T-helper 17 cell (primary cell): ENCODE data around the gene PNISR. TPM values are rescaled to one million over a fixed set of nuclear protein-coding genes. Genes with fewer than 3 reads are reported as not detected.

ENCODE experiments used
- ATAC-seq: fragments of 150-1000 bp; cut with Tn5 transposase; 2 replicates; pipeline ENCODE4 v1.10.0; 2021; ENCODE audit warnings: mild to moderate bottlenecking, moderate library complexity
- DNase-seq, 3 donors: peaks; one replicate each; pipeline versions ENCODE4 v3.0.0 to v3.0.0-alpha.2; 2020 to 2021
- H3K9me3 ChIP-seq: one replicate; pipeline ENCODE4 v1.7.0; 2013; ENCODE audit warnings: low read length, mild to moderate bottlenecking; ENCODE audit not compliant: control insufficient read depth, poor library complexity, severe bottlenecking
- H3K27ac Mint-ChIP-seq: one replicate; pipeline ENCODE4 v1.8.0; 2022; ENCODE audit warnings: mild to moderate bottlenecking, moderate library complexity, mixed read lengths
- H3K27me3 Mint-ChIP-seq: one replicate; pipeline ENCODE4 v1.8.0; 2022; ENCODE audit warnings: mixed read lengths
- H3K36me3 Mint-ChIP-seq: one replicate; pipeline ENCODE4 v1.8.0; 2022; ENCODE audit warnings: low read depth, mixed read lengths
- H3K4me1 Mint-ChIP-seq: one replicate; pipeline ENCODE4 v1.8.0; 2022; ENCODE audit warnings: mild to moderate bottlenecking, mixed read lengths
- H3K4me3 Mint-ChIP-seq: one replicate; pipeline ENCODE4 v1.8.0; 2022; ENCODE audit warnings: mild to moderate bottlenecking, moderate library complexity, mixed read lengths
- total RNA-seq, 4 donors: library from RNA in 2 of 4; stranded (reverse) in 2 of 4; gene quantifications; one replicate each; pipeline ENCODE4 v1.2.3 and lab custom pipeline; 2022 to 2026

The PNISR gene
- total RNA-seq, 2 donors from 2014 or later = 266 to 276 TPM

GRCh38 chr6:99425647-99426450 is 741 bp upstream of the PNISR start:
- peak overlapping the region; percentile 98 for H3K27ac Mint-ChIP-seq
- no peaks in the 10 kb centered on the region for H3K27me3 Mint-ChIP-seq
- peak overlapping the region; percentile 99 for H3K4me3 Mint-ChIP-seq
- ATAC-seq (peak; percentile 48), DNase-seq (peak; percentile 14 to 33 (median 29))
- H3K4me1 Mint-ChIP-seq = peaks cover 42% of the 10 kb centered on the region
- no peaks in the 10 kb centered on the region for H3K9me3 ChIP-seq
- H3K36me3 Mint-ChIP-seq = peaks cover 5% of the 10 kb centered on the region

GRCh38 chr6:99424022-99424421 is 1.1 kb downstream of the PNISR start:
- H3K9me3 ChIP-seq = no peaks in the 10 kb centered on the region
- Mint-ChIP-seq H3K27ac (peak overlapping the region; percentile 98), H3K4me1 (peaks cover 47% of the 10 kb centered on the region), H3K27me3 (no peaks in the 10 kb centered on the region), H3K4me3 (peak overlapping the region; percentile 99), H3K36me3 (peaks cover 5% of the 10 kb centered on the region)
- ATAC-seq = no peak
- no peak for DNase-seq

- peak overlapping the region; percentile 98 for H3K27ac Mint-ChIP-seq
Observed at GRCh38 chr6:99422912-99423311, 2.2 kb downstream of the PNISR start.

GRCh38 chr6:99416892-99417767 is 8.0 kb downstream of the PNISR start:
- no peaks in the 10 kb centered on the region for H3K9me3 ChIP-seq
- DNase-seq (no peak), ATAC-seq (peak; percentile 30)
- peaks cover 32% of the 10 kb centered on the region for H3K4me1 Mint-ChIP-seq
- peak overlapping the region; percentile 4 for H3K27ac Mint-ChIP-seq
- H3K36me3 Mint-ChIP-seq = peaks cover 2% of the 10 kb centered on the region
- no peaks in the 10 kb centered on the region for H3K27me3 Mint-ChIP-seq
- H3K4me3 Mint-ChIP-seq = peak overlapping the region; percentile 66

More at GRCh38 chr6:99422912-99423311, 2.2 kb downstream of the PNISR start:
- DNase-seq (no peak), ATAC-seq (no peak)
- H3K9me3 ChIP-seq = no peaks in the 10 kb centered on the region
- peak overlapping the region; percentile 99 for H3K4me3 Mint-ChIP-seq
- peaks cover 5% of the 10 kb centered on the region for H3K36me3 Mint-ChIP-seq
- H3K4me1 Mint-ChIP-seq = peaks cover 49% of the 10 kb centered on the region
- no peaks in the 10 kb centered on the region for H3K27me3 Mint-ChIP-seq

GRCh38 chr6:99416226-99416625 is 8.9 kb downstream of the PNISR start:
- no peak overlapping the region for H3K4me3 Mint-ChIP-seq
- no peak overlapping the region for H3K27ac Mint-ChIP-seq
- peaks cover 30% of the 10 kb centered on the region for H3K4me1 Mint-ChIP-seq
- H3K9me3 ChIP-seq = no peaks in the 10 kb centered on the region
- no peaks in the 10 kb centered on the region for H3K27me3 Mint-ChIP-seq
- peaks cover under 1% of the 10 kb centered on the region for H3K36me3 Mint-ChIP-seq
- no peak for DNase-seq
- ATAC-seq = no peak

GRCh38 chr6:99415446-99415845 is 9.7 kb downstream of the PNISR start:
- H3K4me3 Mint-ChIP-seq = no peak overlapping the region
- peak overlapping the region; percentile 41 for H3K27ac Mint-ChIP-seq
- no peaks in the 10 kb centered on the region for H3K9me3 ChIP-seq
- no peaks in the 10 kb centered on the region for H3K27me3 Mint-ChIP-seq
- DNase-seq (no peak), ATAC-seq (no peak)
- peaks cover 26% of the 10 kb centered on the region for H3K4me1 Mint-ChIP-seq
- H3K36me3 Mint-ChIP-seq = peaks cover 2% of the 10 kb centered on the region

GRCh38 chr6:99412065-99412464 is 13.0 kb downstream of the PNISR start:
- no peak for DNase-seq
- no peak overlapping the region for H3K4me3 Mint-ChIP-seq
- no peaks in the 10 kb centered on the region for H3K9me3 ChIP-seq
- H3K27me3 Mint-ChIP-seq = no peaks in the 10 kb centered on the region
- H3K36me3 Mint-ChIP-seq = peaks cover 7% of the 10 kb centered on the region
- peak overlapping the region; percentile 53 for H3K27ac Mint-ChIP-seq
- peaks cover 19% of the 10 kb centered on the region for H3K4me1 Mint-ChIP-seq
- no peak for ATAC-seq

GRCh38 chr6:99409672-99410071 is 15.4 kb downstream of the PNISR start:
- Mint-ChIP-seq H3K27me3 (no peaks in the 10 kb centered on the region), H3K27ac (no peak overlapping the region), H3K4me1 (peaks cover 15% of the 10 kb centered on the region), H3K4me3 (no peak overlapping the region), H3K36me3 (peaks cover 7% of the 10 kb centered on the region)
- H3K9me3 ChIP-seq = no peaks in the 10 kb centered on the region
- DNase-seq (no peak), ATAC-seq (no peak)

GRCh38 chr6:99407076-99407475 is 18.0 kb downstream of the PNISR start:
- H3K9me3 ChIP-seq = no peaks in the 10 kb centered on the region
- Mint-ChIP-seq H3K4me3 (no peak overlapping the region), H3K4me1 (peaks cover 6% of the 10 kb centered on the region), H3K27me3 (no peaks in the 10 kb centered on the region), H3K27ac (peak overlapping the region; percentile 57), H3K36me3 (peaks cover 7% of the 10 kb centered on the region)
- ATAC-seq (no peak), DNase-seq (no peak)

- DNase-seq (no peak), ATAC-seq (no peak)
- H3K4me1 Mint-ChIP-seq = peaks cover 9% of the 10 kb centered on the region
- no peak overlapping the region for H3K27ac Mint-ChIP-seq
- no peaks in the 10 kb centered on the region for H3K9me3 ChIP-seq
- no peaks in the 10 kb centered on the region for H3K27me3 Mint-ChIP-seq
- H3K4me3 Mint-ChIP-seq = no peak overlapping the region
- peaks cover 13% of the 10 kb centered on the region for H3K36me3 Mint-ChIP-seq
Observed at GRCh38 chr6:99402448-99402847, 22.7 kb downstream of the PNISR start.

- H3K36me3 Mint-ChIP-seq = peaks cover 12% of the 10 kb centered on the region
- H3K4me1 Mint-ChIP-seq = peaks cover 20% of the 10 kb centered on the region
- peak overlapping the region; percentile 86 for H3K27ac Mint-ChIP-seq
- DNase-seq (no peak), ATAC-seq (no peak)
- peak overlapping the region; percentile 41 for H3K4me3 Mint-ChIP-seq
- no peaks in the 10 kb centered on the region for H3K27me3 Mint-ChIP-seq
- no peaks in the 10 kb centered on the region for H3K9me3 ChIP-seq
Observed at GRCh38 chr6:99397287-99397686, 27.8 kb downstream of the PNISR start.

- Mint-ChIP-seq H3K27ac (peak within 1 kb of the TSS; percentile 89), H3K36me3 (no peaks in the 10 kb centered on the region), H3K4me1 (peaks cover 12% of the 10 kb centered on the region), H3K27me3 (no peaks in the 10 kb centered on the region), H3K4me3 (peak within 1 kb of the TSS; percentile 91)
- no peaks in the 10 kb centered on the region for H3K9me3 ChIP-seq
- ATAC-seq (peak; percentile 69), DNase-seq (peak; percentile 49 to 53 (median 51))
Observed at GRCh38 chr6:99393698-99394531, 31.2 kb downstream of the PNISR start, which contains the start of gene COQ3. Gene COQ3 (minus strand): TSS chr6:99394195. CDS start chr6:99394179, 16 bp downstream.

- DNase-seq (no peak), ATAC-seq (no peak)
- H3K9me3 ChIP-seq = no peaks in the 10 kb centered on the region
- Mint-ChIP-seq H3K36me3 (no peaks in the 10 kb centered on the region), H3K27me3 (no peaks in the 10 kb centered on the region), H3K27ac (peak overlapping the region; percentile 89), H3K4me1 (peaks cover 12% of the 10 kb centered on the region), H3K4me3 (peak overlapping the region; percentile 91)
Observed at GRCh38 chr6:99393366-99393697, 31.8 kb downstream of the PNISR start.
